Sigmoid colon (tissue), 4 donors: ENCODE data around the gene CNMD.

Experiments used
- CTCF ChIP-seq, 4 experiments: fragments of 450-650 bp in 3 of 4; fragments of 200-600 bp in 1 of 4; IDR thresholded peaks; one replicate each; pipeline ENCODE4 v1.5.1; 2016 to 2019; ENCODE audit warnings: antibody characterized with exemption in 4 of 4, mild to moderate bottlenecking in 3 of 4, moderate library complexity in 2 of 4
- EP300 ChIP-seq, 4 donors: sonication (generic); formaldehyde crosslinking; IDR thresholded peaks; one replicate each; pipeline ENCODE4 v1.6.1; 2017; ENCODE audit warnings: antibody characterized with exemption in 4 of 4
- POLR2A ChIP-seq, 2 donors: fragments of 450-650 bp; IDR thresholded peaks; one replicate each; pipeline ENCODE4 v1.6.1; 2016; ENCODE audit warnings: antibody characterized with exemption in 2 of 2, mild to moderate bottlenecking in 2 of 2, moderate library complexity in 2 of 2
- POLR2AphosphoS5 ChIP-seq, 4 donors: sonication (generic); formaldehyde crosslinking; IDR thresholded peaks; one replicate each; pipeline ENCODE4 v1.6.1; 2017; ENCODE audit warnings: antibody characterized with exemption in 4 of 4

GRCh38 chr13:52734075-52734623 lies 5.5 kb downstream of the CNMD start:
- no peak for TF ChIP-seq POLR2AphosphoS5 (IDR thresholded peaks at IDR 0.05)
- TF ChIP-seq CTCF (IDR thresholded peaks at IDR 0.05): no peak
- TF ChIP-seq EP300 (IDR thresholded peaks at IDR 0.05): no peak
- no peak for TF ChIP-seq POLR2A (IDR thresholded peaks at IDR 0.05)
